Glutamatergic neuron (in vitro differentiated cells): Measurements from ENCODE around the gene TRAF3IP1. TPM values are rescaled to one million over a fixed set of nuclear protein-coding genes. Genes with fewer than 3 reads are reported as not detected.

Experiments
- DNase-seq: peaks from one replicate; pipeline ENCODE4 v3.0.0; 2022
- H3K27ac Mint-ChIP-seq: one replicate; pipeline ENCODE4 v1.8.0; 2020; ENCODE audit warnings: mild to moderate bottlenecking, mixed read lengths, inconsistent platforms; ENCODE audit not compliant: unreplicated experiment
- H3K27me3 Mint-ChIP-seq: one replicate; pipeline ENCODE4 v1.8.0; 2020; ENCODE audit warnings: mild to moderate bottlenecking, moderate library complexity, mixed read lengths, inconsistent platforms; ENCODE audit not compliant: unreplicated experiment
- H3K36me3 Mint-ChIP-seq: one replicate; pipeline ENCODE4 v1.8.0; 2020; ENCODE audit warnings: mild to moderate bottlenecking, mixed read lengths, inconsistent platforms; ENCODE audit not compliant: unreplicated experiment
- H3K4me1 Mint-ChIP-seq: one replicate; pipeline ENCODE4 v1.8.0; 2020; ENCODE audit warnings: mild to moderate bottlenecking, low read depth, mixed read lengths, inconsistent platforms; ENCODE audit not compliant: unreplicated experiment
- H3K4me3 Mint-ChIP-seq: one replicate; pipeline ENCODE4 v1.8.0; 2020; ENCODE audit warnings: mild to moderate bottlenecking, mixed read lengths, inconsistent platforms; ENCODE audit not compliant: unreplicated experiment
- H3K9me3 Mint-ChIP-seq: one replicate; pipeline ENCODE4 v1.8.0; 2020; ENCODE audit warnings: mild to moderate bottlenecking, moderate library complexity, mixed read lengths, inconsistent platforms; ENCODE audit not compliant: unreplicated experiment
- CTCF ChIP-seq: fragments of 200-600 bp; sonication (generic); IDR thresholded peaks from one replicate; pipeline ENCODE4 v1.5.0; 2021; ENCODE audit not compliant: partially characterized antibody, unreplicated experiment
- total RNA-seq: library from RNA; stranded (reverse); fragmentation: NEBNext Ultra II Directional; extraction: Animal tissue kit (Norgen Biotek cat#: 25700); gene quantifications from one replicate; pipeline ENCODE4 v1.2.1, GENCODE V29; 2021; ENCODE audit not compliant: unreplicated experiment

The TRAF3IP1 gene
- total RNA-seq, 1 donor from 2014 or later = 10.3 TPM

- TF ChIP-seq CTCF = no peak
- H3K4me3 Mint-ChIP-seq = no peak overlapping the region
- H3K9me3 Mint-ChIP-seq = peaks cover 2% of the 10 kb centered on the region
These were observed 100.1 kb downstream of the TRAF3IP1 start for GRCh38 chr2:238420442-238420841.

GRCh38 chr2:238420878-238421694 lies 100.8 kb downstream of the TRAF3IP1 start:
- Mint-ChIP-seq H3K36me3 (peaks cover 9% of the 10 kb centered on the region), H3K27ac (peak overlapping the region; percentile 48), H3K9me3 (peaks cover 1% of the 10 kb centered on the region), H3K4me3 (no peak overlapping the region), H3K4me1 (peaks cover 10% of the 10 kb centered on the region), H3K27me3 (peaks cover 1% of the 10 kb centered on the region)
- DNase-seq = no peak
- no peak for TF ChIP-seq CTCF

More at GRCh38 chr2:238420442-238420841, 100.1 kb downstream of the TRAF3IP1 start:
- no peak for DNase-seq
- H3K27ac Mint-ChIP-seq = no peak overlapping the region
- H3K27me3 Mint-ChIP-seq = no peaks in the 10 kb centered on the region
- H3K36me3 Mint-ChIP-seq = peaks cover 14% of the 10 kb centered on the region
- peaks cover 9% of the 10 kb centered on the region for H3K4me1 Mint-ChIP-seq

- H3K9me3 Mint-ChIP-seq = no peaks in the 10 kb centered on the region
- H3K4me3 Mint-ChIP-seq = no peak overlapping the region
- H3K36me3 Mint-ChIP-seq = peaks cover 3% of the 10 kb centered on the region
- no peak for DNase-seq
- TF ChIP-seq CTCF = no peak
- peaks cover 3% of the 10 kb centered on the region for H3K27me3 Mint-ChIP-seq
- peaks cover 10% of the 10 kb centered on the region for H3K4me1 Mint-ChIP-seq
- H3K27ac Mint-ChIP-seq = no peak overlapping the region
These were observed 101.3 kb downstream of the TRAF3IP1 start for GRCh38 chr2:238421695-238422035.

GRCh38 chr2:238422285-238422684 lies 102.0 kb downstream of the TRAF3IP1 start:
- no peaks in the 10 kb centered on the region for H3K36me3 Mint-ChIP-seq
- TF ChIP-seq CTCF = no peak
- no peak for DNase-seq
- peaks cover 3% of the 10 kb centered on the region for H3K27me3 Mint-ChIP-seq
- peaks cover 10% of the 10 kb centered on the region for H3K4me1 Mint-ChIP-seq
- no peaks in the 10 kb centered on the region for H3K9me3 Mint-ChIP-seq
- H3K27ac Mint-ChIP-seq = no peak overlapping the region
- no peak overlapping the region for H3K4me3 Mint-ChIP-seq

- DNase-seq = no peak
- H3K9me3 Mint-ChIP-seq = peaks cover 4% of the 10 kb centered on the region
- no peak overlapping the region for H3K27ac Mint-ChIP-seq
- H3K4me3 Mint-ChIP-seq = no peak overlapping the region
- H3K4me1 Mint-ChIP-seq = peaks cover 13% of the 10 kb centered on the region
- no peak for TF ChIP-seq CTCF
- H3K27me3 Mint-ChIP-seq = peaks cover 6% of the 10 kb centered on the region
- H3K36me3 Mint-ChIP-seq = no peaks in the 10 kb centered on the region
These were observed 102.6 kb downstream of the TRAF3IP1 start for GRCh38 chr2:238422940-238423339.
